ENCODE data around the gene SPRR1B.
"Not testable (repeated sequence)": the region's sequence is repeated elsewhere in the genome, so short reads cannot be mapped to it uniquely, and the experiment has no call there.

The SPRR1B gene

GRCh38 chr1:153040950-153041631 lies 10.1 kb downstream of the SPRR1B start, which contains the start of gene SPRR2D:
TSS of gene SPRR2D (minus strand) at chr1:153041120. CDS start at chr1:153040346, 774 bp downstream.
- no peak for DNase-seq

GRCh38 chr1:153049211-153049610 lies 18.2 kb downstream of the SPRR1B start:
- no peak for DNase-seq

- DNase-seq, result not testable (repeated sequence)
Observed at GRCh38 chr1:153056111-153056510, 25.1 kb downstream of the SPRR1B start.

GRCh38 chr1:153057375-153057774 lies 26.4 kb downstream of the SPRR1B start, which contains the start of gene SPRR2A:
TSS of gene SPRR2A (minus strand) at chr1:153057512. CDS start at chr1:153056735, 777 bp downstream.
- DNase-seq, result no peak

- DNase-seq, result no peak
Observed at GRCh38 chr1:153058154-153058553, 27.2 kb downstream of the SPRR1B start.

- no peak for DNase-seq
Observed at GRCh38 chr1:153058826-153059784, 28.1 kb downstream of the SPRR1B start.

- no peak for DNase-seq
Observed at GRCh38 chr1:153070243-153070642, 39.2 kb downstream of the SPRR1B start.

- no peak for DNase-seq
Observed at GRCh38 chr1:153071511-153071910, 40.5 kb downstream of the SPRR1B start, which contains the start of gene SPRR2B. TSS of gene SPRR2B (minus strand) at chr1:153071611. CDS start at chr1:153070839, 772 bp downstream.

- no peak for DNase-seq
Observed at GRCh38 chr1:153072806-153073726, 42.1 kb downstream of the SPRR1B start.

GRCh38 chr1:153081736-153082135 lies 50.7 kb downstream of the SPRR1B start:
- no peak for DNase-seq
